DMS153 (cell line): ENCODE data around the gene OR5M11.
"Not testable (repeated sequence)": the region's sequence is repeated elsewhere in the genome, so short reads cannot be mapped to it uniquely, and the experiment has no call there.

ENCODE experiments used
- DNase-seq: peaks from one replicate; lab custom pipeline; 2025; lab: John Stamatoyannopoulos, UW

Gene OR5M11

DNA sequence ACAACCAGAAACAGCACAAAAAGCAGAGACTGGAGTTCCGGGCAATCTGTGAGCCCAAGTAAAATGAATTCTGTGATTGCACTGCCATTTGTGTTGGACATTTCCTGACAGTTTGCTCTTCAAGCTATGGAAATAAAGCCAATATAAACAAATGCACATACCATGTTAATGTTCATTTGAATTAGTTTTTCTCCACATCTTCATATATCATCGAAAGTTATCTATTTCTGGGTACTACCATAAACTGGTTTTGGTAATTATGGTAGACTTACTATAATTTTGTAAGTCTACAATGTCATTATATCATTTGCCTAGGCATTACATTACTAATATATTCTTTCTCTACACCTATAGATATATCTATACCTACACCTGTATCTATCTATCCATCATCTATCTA lies at the start of gene OR5M11:
TSS of gene OR5M11 (minus strand) at position 101 of the 400 bp plus-strand sequence. CDS start at position 101, 0 bp downstream.
- no peak for DNase-seq

GRCh38 chr11:56592088-56592717 lies 49.1 kb upstream of the OR5M11 start:
- DNase-seq: not testable (repeated sequence)

DNA sequence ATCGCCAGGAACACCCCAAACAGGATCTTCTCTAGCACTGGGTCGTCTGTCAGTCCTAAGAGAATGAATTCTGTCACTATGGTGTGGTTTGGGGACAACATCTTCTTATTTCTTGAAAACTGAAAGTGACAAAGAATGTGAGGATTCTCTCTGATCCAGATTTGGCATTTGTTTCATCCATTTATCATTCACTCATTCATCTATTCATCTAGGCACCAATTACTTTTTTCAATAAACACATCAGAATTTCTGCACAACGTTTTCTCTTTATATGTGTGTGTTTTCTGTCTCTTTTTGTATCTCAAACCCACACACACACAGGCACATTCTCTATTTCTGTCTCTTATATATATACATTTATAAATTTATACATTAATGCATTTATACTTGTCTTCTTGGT lies 34.6 kb upstream of the OR5M11 start, which contains the start of gene OR5M10:
TSS of gene OR5M10 (minus strand) at position 101 of the 400 bp plus-strand sequence. CDS start at position 101, 0 bp downstream.
- DNase-seq: no peak

- no peak for DNase-seq
These were observed 15.5 kb upstream of the OR5M11 start for GRCh38 chr11:56558574-56558973.

GRCh38 chr11:56554691-56555090 lies 11.6 kb upstream of the OR5M11 start:
- not testable (repeated sequence) for DNase-seq

DNA sequence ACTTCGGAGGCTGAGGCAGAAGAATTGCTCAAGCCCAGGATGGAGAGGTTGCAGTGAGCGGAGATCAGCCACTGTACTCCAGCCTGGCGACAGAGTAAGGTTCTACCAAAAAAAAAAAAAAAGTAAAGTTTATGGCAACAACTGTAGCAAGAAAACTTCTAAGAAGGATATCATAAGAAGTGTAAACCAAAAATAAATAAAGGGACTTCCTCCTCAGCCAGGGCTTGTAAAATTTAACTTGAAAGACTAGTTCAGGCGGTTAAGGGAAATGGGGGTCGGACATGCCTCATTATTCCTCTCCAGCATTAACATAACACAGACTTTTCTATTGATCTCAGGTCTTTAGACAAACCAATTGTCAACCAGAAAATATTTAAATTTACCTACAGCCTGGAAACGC lies 2.5 kb upstream of the OR5M11 start:
- DNase-seq: no peak

DNA sequence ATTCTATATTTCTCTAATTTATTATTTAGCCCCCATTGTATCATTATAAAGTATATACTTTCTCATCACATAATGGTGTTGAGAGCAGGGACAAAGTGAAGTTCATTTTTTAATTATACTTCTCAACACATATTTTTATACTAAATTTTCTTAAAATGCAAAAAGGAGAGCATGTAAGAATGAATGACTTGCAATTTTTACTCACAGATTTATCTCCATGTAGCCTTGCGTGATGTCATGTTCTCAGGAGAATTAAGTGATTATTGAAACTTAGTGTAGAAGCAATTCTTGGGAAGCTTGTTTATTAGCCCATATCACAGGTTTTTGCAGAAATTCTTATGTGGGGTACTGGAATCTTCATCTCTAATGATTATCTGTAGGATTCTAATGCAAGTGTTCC lies 682 bp upstream of the OR5M11 start:
- DNase-seq: no peak

DNA sequence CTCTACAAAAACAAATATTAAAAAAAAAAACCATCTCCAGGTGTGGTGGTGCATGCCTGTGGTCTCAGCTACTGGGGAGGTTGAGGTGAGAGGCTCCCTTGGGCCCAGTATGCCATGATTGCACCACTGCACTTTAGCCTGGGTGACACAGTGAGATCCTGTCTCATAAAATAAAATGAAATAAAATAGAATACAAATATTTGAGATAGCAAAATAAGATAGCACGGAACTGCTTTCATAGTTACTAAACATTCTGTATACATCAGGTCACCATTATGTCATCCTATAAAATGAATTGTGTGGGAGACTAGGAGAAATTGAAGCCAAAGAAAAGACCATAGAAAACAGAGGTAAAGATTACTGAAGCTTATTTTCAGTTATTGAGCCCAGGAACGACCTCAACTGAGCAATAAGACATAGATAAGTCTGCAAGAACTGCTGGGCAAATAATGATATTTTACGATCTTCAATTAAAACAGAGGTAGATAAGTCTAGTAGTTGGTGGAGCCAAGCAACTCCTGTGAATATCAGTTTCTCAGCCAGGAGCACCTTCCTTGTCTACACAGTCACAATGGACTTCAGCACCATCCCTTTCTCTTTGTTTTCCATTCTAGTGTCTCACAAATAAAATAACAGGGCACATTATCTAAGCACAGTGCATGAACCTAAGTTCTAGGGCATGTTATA lies 9.9 kb downstream of the OR5M11 start:
- DNase-seq: no peak

DNA sequence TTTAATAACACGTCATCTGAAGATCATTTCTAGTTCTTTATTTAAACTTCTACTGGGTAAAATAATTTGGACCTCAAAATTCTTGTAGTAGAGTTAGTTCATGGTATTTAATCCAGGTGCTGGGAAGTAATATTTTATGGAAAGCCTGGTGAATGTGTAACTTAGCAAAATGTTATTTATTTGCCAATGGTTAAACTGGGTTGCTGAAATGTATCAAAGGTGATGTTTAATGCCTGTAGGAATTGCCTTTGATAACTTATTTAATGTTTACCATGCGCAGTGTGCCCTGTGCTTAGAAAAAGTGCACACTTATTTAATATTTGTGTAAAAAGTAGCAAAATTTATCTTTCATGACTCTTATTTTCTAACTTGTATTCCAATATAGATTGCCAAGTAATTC lies 11.2 kb downstream of the OR5M11 start:
- no peak for DNase-seq

DNA sequence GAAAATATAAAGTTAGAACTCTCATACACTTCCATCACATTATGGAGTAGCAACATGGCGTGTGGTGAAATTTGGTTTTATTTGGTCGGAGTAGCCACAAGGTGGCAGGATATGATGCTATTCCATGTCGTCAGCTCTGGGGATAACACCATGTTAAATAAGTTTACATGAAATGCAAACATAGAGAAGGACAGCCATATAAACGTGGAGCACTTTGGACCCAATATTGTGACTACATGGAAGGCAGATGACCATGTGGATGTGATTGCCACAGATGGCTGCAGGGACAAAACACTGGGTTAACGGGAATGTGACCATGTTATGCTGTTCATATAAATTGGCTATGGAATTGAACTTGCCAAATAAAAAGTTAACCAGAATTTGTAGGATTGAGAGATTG lies 21.0 kb downstream of the OR5M11 start:
- no peak for DNase-seq

DNA sequence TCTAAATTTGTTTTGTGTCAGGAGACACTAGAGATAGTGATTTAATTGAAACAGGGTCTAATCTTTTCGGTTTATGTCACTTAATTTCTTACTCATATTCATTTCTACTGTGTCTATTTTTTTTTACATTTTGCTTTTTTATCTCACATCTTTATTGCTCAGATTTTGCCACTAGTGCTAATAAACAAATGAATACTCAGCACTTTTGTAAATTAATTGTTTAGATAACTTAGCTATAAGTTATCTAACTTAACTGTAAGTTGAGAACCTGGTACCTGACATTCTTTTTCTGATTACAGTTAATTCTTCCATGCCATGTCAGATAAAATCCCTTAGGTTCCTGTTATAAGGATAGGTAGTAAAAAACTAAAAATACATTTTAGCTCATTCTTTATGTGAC lies 29.8 kb downstream of the OR5M11 start:
- no peak for DNase-seq

DNA sequence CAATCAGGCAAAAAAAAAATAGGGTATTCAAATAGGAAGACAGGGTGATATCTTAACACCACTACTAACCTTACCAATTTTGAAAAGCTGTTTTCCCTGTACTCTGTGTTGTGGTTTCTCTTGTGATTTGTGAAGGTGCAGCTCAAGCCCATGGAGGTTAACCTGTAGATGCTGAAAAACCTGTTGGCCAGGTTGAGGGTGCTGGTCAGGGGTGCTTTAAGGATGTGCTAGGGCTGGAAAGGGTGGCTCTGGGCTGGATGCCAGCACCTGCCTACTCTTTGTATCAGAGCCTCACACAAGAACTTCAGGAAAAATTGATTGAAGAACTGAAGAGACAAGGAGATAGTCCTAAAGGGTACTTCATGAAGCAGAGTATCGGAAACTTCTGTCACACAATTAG lies 33.6 kb downstream of the OR5M11 start:
- DNase-seq: no peak

GRCh38 chr11:56497010-56497409 lies 46.0 kb downstream of the OR5M11 start:
- DNase-seq: no peak

DNA sequence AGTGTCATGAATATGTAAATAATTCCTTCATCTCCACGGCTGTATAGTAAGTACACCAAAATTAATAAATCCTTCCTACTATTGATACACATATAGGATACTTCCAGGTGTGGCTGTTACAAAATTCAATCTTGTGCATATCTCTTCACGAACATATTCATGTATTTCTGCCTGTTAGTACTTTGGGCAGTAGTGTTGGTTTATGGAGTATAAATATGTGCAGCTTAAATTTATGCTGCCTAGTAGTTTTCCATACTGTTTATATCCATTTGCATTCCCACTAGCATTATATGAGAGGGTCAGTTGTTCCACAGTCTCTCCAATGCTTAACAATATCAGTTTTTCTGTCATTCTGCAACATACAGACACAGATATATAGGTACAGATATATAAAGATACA lies 47.9 kb downstream of the OR5M11 start:
- DNase-seq: no peak
